Raji (cell line): ENCODE data around the gene THY1.
A peak's percentile ranks its signal among the peaks of the same experiment; 100 is the strongest.

ENCODE experiments used
- POLR2A ChIP-seq: IDR thresholded peaks from 2 replicates; pipeline ENCODE4 v1.6.1; 2011; ENCODE audit warnings: low read depth, low read length, control low read depth; ENCODE audit not compliant: insufficient read depth

The THY1 gene

GRCh38 chr11:119447664-119448242 is 24.8 kb upstream of the THY1 start:
- TF ChIP-seq POLR2A: no peak

- no peak for TF ChIP-seq POLR2A
Observed at GRCh38 chr11:119446871-119447663, 24.1 kb upstream of the THY1 start.

DNA sequence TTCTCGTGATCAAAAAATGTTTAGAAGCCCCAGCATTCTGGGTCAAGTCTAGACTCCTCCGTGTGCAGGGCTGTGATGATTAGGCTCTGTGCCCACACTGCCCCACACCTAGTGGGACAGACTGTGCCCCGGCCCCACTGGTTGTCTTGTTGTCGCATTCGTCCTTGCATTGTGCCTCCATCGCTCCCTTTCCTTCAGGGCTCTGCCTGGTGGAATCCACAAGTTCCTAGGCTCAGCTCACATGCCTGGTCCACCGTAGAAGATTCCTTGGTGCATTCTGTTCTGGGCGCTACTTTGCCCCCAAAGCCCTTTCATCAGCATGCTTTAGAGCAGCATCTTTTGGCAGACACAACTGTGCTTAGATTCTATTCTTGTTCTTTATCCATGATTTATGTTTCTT is 23.5 kb upstream of the THY1 start:
- TF ChIP-seq POLR2A: no peak

DNA sequence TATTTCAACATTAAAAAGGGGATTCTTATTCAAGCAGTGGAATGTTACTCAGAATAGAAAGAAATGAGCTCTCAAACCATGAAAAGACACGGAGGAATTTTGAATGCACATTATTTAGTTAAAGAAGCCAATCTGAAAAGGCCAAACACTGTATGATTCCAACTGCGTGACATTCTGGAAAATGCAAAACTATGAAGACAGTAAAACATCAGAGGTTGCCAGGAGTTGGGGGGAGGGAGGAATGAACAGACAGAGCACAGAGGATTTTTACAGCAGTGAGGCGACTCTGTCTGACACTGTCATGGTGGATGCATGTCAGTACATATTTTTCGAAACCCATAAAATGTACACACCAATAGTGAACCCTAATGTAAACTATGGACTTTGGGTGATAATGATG is 22.9 kb upstream of the THY1 start:
- TF ChIP-seq POLR2A: no peak

GRCh38 chr11:119445379-119445778 is 22.4 kb upstream of the THY1 start:
- TF ChIP-seq POLR2A: no peak

DNA sequence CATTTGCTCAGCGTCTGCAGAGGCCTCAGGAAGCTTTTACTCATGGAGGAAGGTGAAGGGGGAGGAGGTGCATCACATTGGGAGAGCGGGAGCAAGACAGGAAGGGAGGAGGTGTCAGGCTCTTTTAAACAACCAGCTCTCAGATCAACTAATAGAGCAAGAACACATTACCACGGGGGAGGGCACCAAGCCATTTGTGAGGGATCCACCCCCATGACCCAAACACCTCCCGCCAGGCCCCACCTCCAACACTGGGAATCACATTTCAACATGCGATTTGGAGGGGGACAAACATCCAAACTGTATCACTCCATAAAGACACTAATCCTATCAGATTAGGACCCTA is 18.9 kb upstream of the THY1 start:
- no peak for TF ChIP-seq POLR2A

GRCh38 chr11:119438599-119438998 is 15.6 kb upstream of the THY1 start:
- TF ChIP-seq POLR2A: no peak

- TF ChIP-seq POLR2A: no peak
Observed at GRCh38 chr11:119436711-119437110, 13.7 kb upstream of the THY1 start.

DNA sequence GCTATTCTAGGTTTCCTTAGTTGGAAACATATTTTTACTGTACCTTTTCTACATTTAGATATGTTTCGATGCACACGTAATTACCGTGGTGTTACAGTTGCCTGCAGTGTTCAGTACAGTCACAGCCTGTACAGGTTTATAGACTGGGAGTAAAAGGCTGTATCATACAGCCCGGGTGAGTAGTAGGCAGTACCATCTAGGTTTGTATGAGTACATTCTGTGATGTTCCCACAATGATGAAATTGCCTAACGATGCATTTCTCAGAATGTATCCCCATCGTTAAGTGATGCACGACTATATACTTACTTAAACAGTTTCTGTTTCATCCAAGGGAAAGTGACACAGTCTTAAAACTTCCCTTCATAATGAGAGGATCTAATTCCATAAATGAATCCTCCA is 13.1 kb upstream of the THY1 start:
- no peak for TF ChIP-seq POLR2A

DNA sequence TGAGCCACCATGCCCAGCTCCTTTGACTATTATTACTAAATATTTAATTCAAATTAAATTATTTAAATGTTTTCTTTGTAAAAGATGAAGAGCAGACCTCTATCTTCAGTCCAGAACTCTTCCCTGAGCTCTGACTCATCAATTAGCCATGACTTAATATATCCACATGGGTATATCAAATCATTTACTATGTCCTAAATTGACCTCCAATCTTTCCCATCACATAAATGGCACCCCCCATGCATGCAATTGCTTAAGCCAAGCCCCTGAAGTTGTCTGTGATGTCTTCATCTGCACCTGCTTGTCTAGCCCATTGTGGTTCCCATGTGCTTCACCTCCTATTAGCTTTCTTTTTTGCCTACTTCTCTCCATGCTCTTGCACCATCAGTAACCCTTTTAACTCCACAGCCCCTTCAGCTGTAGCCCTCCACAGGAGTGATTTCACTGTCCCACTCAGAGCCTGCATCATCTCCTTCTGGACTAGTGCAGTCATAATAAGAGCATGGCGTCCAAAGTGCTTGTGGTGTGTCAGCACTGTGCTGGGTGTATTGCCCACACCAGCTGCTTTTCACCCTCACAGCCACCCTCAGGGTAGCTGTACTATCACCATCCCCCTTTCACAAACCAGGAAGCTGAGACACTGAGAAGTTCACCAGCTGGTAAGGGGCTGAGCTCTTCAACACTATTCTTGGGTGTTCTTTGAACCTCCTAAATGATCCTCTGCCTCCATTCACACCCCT is 11.8 kb upstream of the THY1 start:
- peak; percentile 31; the same call in 1 of the 2 replicates for TF ChIP-seq POLR2A

GRCh38 chr11:119433358-119433725 is 10.4 kb upstream of the THY1 start:
- no peak for TF ChIP-seq POLR2A

GRCh38 chr11:119432484-119433357 is 9.7 kb upstream of the THY1 start:
- no peak for TF ChIP-seq POLR2A

- no peak for TF ChIP-seq POLR2A
Observed at GRCh38 chr11:119431523-119431922, 8.6 kb upstream of the THY1 start.

- TF ChIP-seq POLR2A: no peak
Observed at GRCh38 chr11:119427279-119427678, 4.3 kb upstream of the THY1 start.

- no peak for TF ChIP-seq POLR2A
Observed at GRCh38 chr11:119426142-119426541, 3.2 kb upstream of the THY1 start.

- no peak for TF ChIP-seq POLR2A
Observed at GRCh38 chr11:119424775-119425174, 1.8 kb upstream of the THY1 start.

DNA sequence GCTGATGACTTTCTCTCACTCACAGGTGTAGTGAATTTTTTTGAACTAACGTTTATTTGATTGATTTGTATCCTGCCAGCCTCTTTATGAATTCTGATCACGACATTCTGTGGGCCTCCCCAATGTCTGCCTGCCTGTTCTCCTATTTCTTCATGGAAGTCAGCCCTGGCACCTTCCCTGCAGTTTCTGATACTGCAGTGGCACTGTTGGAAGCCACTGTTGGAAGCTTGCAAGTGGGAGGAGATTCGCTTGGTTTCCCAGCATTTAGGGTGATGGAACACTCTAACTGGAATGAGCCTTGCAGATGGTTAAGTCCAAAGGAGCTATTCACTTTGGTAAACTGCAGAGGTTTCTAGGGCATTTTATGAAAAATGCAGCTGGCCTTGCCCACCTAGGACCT is 1.3 kb upstream of the THY1 start:
- no peak for TF ChIP-seq POLR2A
